Measurements from ENCODE around the gene SDK1.

The SDK1 gene

GRCh38 chr7:3888096-3888495, 587.0 kb downstream of the SDK1 start:
- Histone ChIP-seq H2BK15ac (ENCODE audit: low read length) (no peak overlapping the region), H2BK120ac (ENCODE audit: low read depth, low read length) (no peak overlapping the region), H3K27me3 (ENCODE audit: control insufficient read depth in 3 of 3, insufficient read depth in 3 of 3, low read depth in 1 of 3, low read length in 3 of 3) (no peaks in the 10 kb centered on the region), H3K18ac (ENCODE audit: low read length) (no peak overlapping the region), H2AFZ (ENCODE audit: low read length) (no peak overlapping the region), H2BK12ac (ENCODE audit: low read length) (no peak overlapping the region), H3K27ac (replicated peaks; ENCODE audit: low read length) (no peak overlapping the region), H4K8ac (ENCODE audit: low read depth, low read length) (no peak overlapping the region), H3K4ac (ENCODE audit: low read length) (no peak overlapping the region), H3K23ac (ENCODE audit: low read depth, low read length, poor library complexity) (no peak overlapping the region), H3K14ac (ENCODE audit: low read length) (no peak overlapping the region), H3K36me3 (replicated peaks in 1 of 2; ENCODE audit: control insufficient read depth in 2 of 2, insufficient read depth in 2 of 2, low read length in 2 of 2) (no peaks in the 10 kb centered on the region), H3K4me3 (ENCODE audit: low read length in 2 of 2) (no peak overlapping the region), H3K79me1 (ENCODE audit: low read depth, low read length) (no peaks in the 10 kb centered on the region), H2AK5ac (ENCODE audit: low read depth, low read length) (no peak overlapping the region), H3K4me1 (ENCODE audit: control insufficient read depth in 2 of 2, insufficient read depth in 1 of 2, low read depth in 1 of 2, low read length in 2 of 2) (no peaks in the 10 kb centered on the region), H3K9ac (ENCODE audit: low read depth, low read length, poor library complexity) (no peak overlapping the region), H2BK5ac (ENCODE audit: low read length) (no peak overlapping the region), H3K9me3 (replicated peaks in 1 of 2; ENCODE audit: control insufficient read depth in 2 of 2, insufficient read depth in 1 of 2, low read depth in 1 of 2, low read length in 2 of 2) (no peaks in the 10 kb centered on the region), H3K4me2 (ENCODE audit: insufficient read depth, low read length, poor library complexity, severe bottlenecking) (no peak overlapping the region), H4K91ac (ENCODE audit: low read depth, low read length, poor library complexity) (no peak overlapping the region)
- no CpG with 5 or more reads among the region's 8 CpGs for WGBS, 2 donors (ENCODE audit: extremely low coverage in 2 of 2, insufficient read length in 2 of 2, insufficient replicate concordance in 1 of 2)
- no peak for DNase-seq (ENCODE audit: low spot score)

GRCh38 chr7:3892157-3892556, 591.1 kb downstream of the SDK1 start:
- Histone ChIP-seq H3K9me3 (replicated peaks in 1 of 2; ENCODE audit: control insufficient read depth in 2 of 2, insufficient read depth in 1 of 2, low read depth in 1 of 2, low read length in 2 of 2) (no peaks in the 10 kb centered on the region), H2BK12ac (ENCODE audit: low read length) (no peak overlapping the region), H2AFZ (ENCODE audit: low read length) (no peak overlapping the region), H4K91ac (ENCODE audit: low read depth, low read length, poor library complexity) (no peak overlapping the region), H3K23ac (ENCODE audit: low read depth, low read length, poor library complexity) (no peak overlapping the region), H4K8ac (ENCODE audit: low read depth, low read length) (no peak overlapping the region), H3K79me1 (ENCODE audit: low read depth, low read length) (no peaks in the 10 kb centered on the region), H3K36me3 (replicated peaks in 1 of 2; ENCODE audit: control insufficient read depth in 2 of 2, insufficient read depth in 2 of 2, low read length in 2 of 2) (no peaks in the 10 kb centered on the region), H3K27ac (replicated peaks; ENCODE audit: low read length) (no peak overlapping the region), H2BK15ac (ENCODE audit: low read length) (no peak overlapping the region), H2BK120ac (ENCODE audit: low read depth, low read length) (no peak overlapping the region), H3K4me3 (ENCODE audit: low read length in 2 of 2) (no peak overlapping the region), H3K27me3 (ENCODE audit: control insufficient read depth in 3 of 3, insufficient read depth in 3 of 3, low read depth in 1 of 3, low read length in 3 of 3) (no peaks in the 10 kb centered on the region), H2BK5ac (ENCODE audit: low read length) (no peak overlapping the region), H3K4me2 (ENCODE audit: insufficient read depth, low read length, poor library complexity, severe bottlenecking) (no peak overlapping the region), H3K4me1 (ENCODE audit: control insufficient read depth in 2 of 2, insufficient read depth in 1 of 2, low read depth in 1 of 2, low read length in 2 of 2) (peaks cover 0 to 3% of the 10 kb centered on the region in 2 donors), H3K4ac (ENCODE audit: low read length) (no peak overlapping the region), H3K9ac (ENCODE audit: low read depth, low read length, poor library complexity) (no peak overlapping the region), H3K18ac (ENCODE audit: low read length) (peak overlapping the region; percentile 40), H2AK5ac (ENCODE audit: low read depth, low read length) (no peak overlapping the region), H3K14ac (ENCODE audit: low read length) (no peak overlapping the region)
- DNase-seq (ENCODE audit: low spot score), result no peak
- WGBS, 2 donors (ENCODE audit: extremely low coverage in 2 of 2, insufficient read length in 2 of 2, insufficient replicate concordance in 1 of 2), result no CpG with 5 or more reads among the region's 7 CpGs

DNA sequence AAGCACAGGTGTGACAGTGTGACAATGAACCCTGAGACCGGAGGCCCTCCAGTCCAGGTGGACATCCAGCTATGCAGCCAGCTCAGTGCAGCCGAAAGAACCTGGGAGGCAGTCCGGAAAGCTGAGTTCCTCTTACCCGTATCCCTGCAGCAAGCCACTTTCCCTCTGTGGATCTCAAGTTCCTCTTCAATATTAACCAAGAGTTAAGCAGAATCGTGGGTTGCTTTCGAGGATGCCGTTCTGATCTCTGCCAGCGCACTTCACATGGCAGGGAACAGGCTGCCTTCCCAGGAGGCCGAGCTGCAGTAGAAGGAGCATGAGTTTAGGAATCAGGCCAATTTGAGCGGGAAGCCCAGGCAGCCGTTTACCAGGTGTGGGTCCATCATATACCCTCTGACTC, 591.6 kb downstream of the SDK1 start:
- Histone ChIP-seq H3K9ac (ENCODE audit: low read depth, low read length, poor library complexity) (no peak overlapping the region), H2BK12ac (ENCODE audit: low read length) (no peak overlapping the region), H2BK15ac (ENCODE audit: low read length) (no peak overlapping the region), H3K4me1 (ENCODE audit: control insufficient read depth in 2 of 2, insufficient read depth in 1 of 2, low read depth in 1 of 2, low read length in 2 of 2) (peaks cover 0 to 3% of the 10 kb centered on the region in 2 donors), H3K27me3 (ENCODE audit: control insufficient read depth in 3 of 3, insufficient read depth in 3 of 3, low read depth in 1 of 3, low read length in 3 of 3) (no peaks in the 10 kb centered on the region), H3K4me2 (ENCODE audit: insufficient read depth, low read length, poor library complexity, severe bottlenecking) (no peak overlapping the region), H2BK120ac (ENCODE audit: low read depth, low read length) (no peak overlapping the region), H3K9me3 (replicated peaks in 1 of 2; ENCODE audit: control insufficient read depth in 2 of 2, insufficient read depth in 1 of 2, low read depth in 1 of 2, low read length in 2 of 2) (no peaks in the 10 kb centered on the region), H2BK5ac (ENCODE audit: low read length) (no peak overlapping the region), H3K14ac (ENCODE audit: low read length) (no peak overlapping the region), H2AFZ (ENCODE audit: low read length) (no peak overlapping the region), H3K4me3 (ENCODE audit: low read length in 2 of 2) (no peak overlapping the region), H4K91ac (ENCODE audit: low read depth, low read length, poor library complexity) (no peak overlapping the region), H3K23ac (ENCODE audit: low read depth, low read length, poor library complexity) (no peak overlapping the region), H4K8ac (ENCODE audit: low read depth, low read length) (no peak overlapping the region), H3K79me1 (ENCODE audit: low read depth, low read length) (no peaks in the 10 kb centered on the region), H3K18ac (ENCODE audit: low read length) (peak overlapping the region; percentile 15), H3K4ac (ENCODE audit: low read length) (no peak overlapping the region), H3K36me3 (replicated peaks in 1 of 2; ENCODE audit: control insufficient read depth in 2 of 2, insufficient read depth in 2 of 2, low read length in 2 of 2) (no peaks in the 10 kb centered on the region), H3K27ac (replicated peaks; ENCODE audit: low read length) (no peak overlapping the region), H2AK5ac (ENCODE audit: low read depth, low read length) (no peak overlapping the region)
- no peak for DNase-seq (ENCODE audit: low spot score)
- no CpG with 5 or more reads among the region's 11 CpGs for WGBS, 2 donors (ENCODE audit: extremely low coverage in 2 of 2, insufficient read length in 2 of 2, insufficient replicate concordance in 1 of 2)

GRCh38 chr7:3893151-3893788, 592.2 kb downstream of the SDK1 start:
- Histone ChIP-seq H3K27ac (replicated peaks; ENCODE audit: low read length) (no peak overlapping the region), H3K9me3 (replicated peaks in 1 of 2; ENCODE audit: control insufficient read depth in 2 of 2, insufficient read depth in 1 of 2, low read depth in 1 of 2, low read length in 2 of 2) (no peaks in the 10 kb centered on the region), H3K23ac (ENCODE audit: low read depth, low read length, poor library complexity) (no peak overlapping the region), H3K14ac (ENCODE audit: low read length) (no peak overlapping the region), H2BK5ac (ENCODE audit: low read length) (no peak overlapping the region), H3K4me1 (ENCODE audit: control insufficient read depth in 2 of 2, insufficient read depth in 1 of 2, low read depth in 1 of 2, low read length in 2 of 2) (peaks cover 0 to 3% of the 10 kb centered on the region in 2 donors), H3K27me3 (ENCODE audit: control insufficient read depth in 3 of 3, insufficient read depth in 3 of 3, low read depth in 1 of 3, low read length in 3 of 3) (no peaks in the 10 kb centered on the region), H4K8ac (ENCODE audit: low read depth, low read length) (no peak overlapping the region), H2BK15ac (ENCODE audit: low read length) (no peak overlapping the region), H2BK12ac (ENCODE audit: low read length) (no peak overlapping the region), H2AFZ (ENCODE audit: low read length) (no peak overlapping the region), H3K4ac (ENCODE audit: low read length) (no peak overlapping the region), H3K4me3 (ENCODE audit: low read length in 2 of 2) (no peak overlapping the region), H2AK5ac (ENCODE audit: low read depth, low read length) (no peak overlapping the region), H3K79me1 (ENCODE audit: low read depth, low read length) (no peaks in the 10 kb centered on the region), H3K4me2 (ENCODE audit: insufficient read depth, low read length, poor library complexity, severe bottlenecking) (no peak overlapping the region), H2BK120ac (ENCODE audit: low read depth, low read length) (no peak overlapping the region), H3K18ac (ENCODE audit: low read length) (no peak overlapping the region), H4K91ac (ENCODE audit: low read depth, low read length, poor library complexity) (no peak overlapping the region), H3K36me3 (replicated peaks in 1 of 2; ENCODE audit: control insufficient read depth in 2 of 2, insufficient read depth in 2 of 2, low read length in 2 of 2) (no peaks in the 10 kb centered on the region), H3K9ac (ENCODE audit: low read depth, low read length, poor library complexity) (no peak overlapping the region)
- no peak for DNase-seq (ENCODE audit: low spot score)
- WGBS, 2 donors (ENCODE audit: extremely low coverage in 2 of 2, insufficient read length in 2 of 2, insufficient replicate concordance in 1 of 2), result no CpG with 5 or more reads among the region's 12 CpGs
